Common myeloid progenitor, CD34-positive (primary cell): ENCODE measurements around the gene NPAS3.

ENCODE experiments used
- CTCF ChIA-PET: fragments of 350-600 bp; sonication (Branson Sonifier 250); formaldehyde crosslinking; loops from one replicate; lab custom pipeline; 2021; ENCODE audit warnings: antibody characterized with exemption; lab: Charles Lee
- POLR2A ChIA-PET: fragments of 350-600 bp; sonication (Branson Sonifier 250); formaldehyde crosslinking; loops from one replicate; lab custom pipeline; 2021; ENCODE audit warnings: antibody characterized with exemption; lab: Charles Lee
- DNase-seq, 3 donors: peaks; one replicate each; pipeline versions ENCODE4 v3.0.0 to v3.0.0-alpha.2; 2013
- H3K27ac ChIP-seq, 2 experiments: 1 replicate in 1 of 2; 2 replicates in 1 of 2; pipeline ENCODE4 v1.7.0; 2013; ENCODE audit warnings: inconsistent platforms in 2 of 2, low read length in 2 of 2, mild to moderate bottlenecking in 2 of 2, low read depth in 1 of 2, moderate library complexity in 1 of 2; ENCODE audit not compliant: severe bottlenecking in 2 of 2, insufficient read depth in 1 of 2, poor library complexity in 1 of 2
- H3K27me3 ChIP-seq, 5 experiments: replicated peaks in 2 of 5; 1 replicate in 3 of 5; 2 replicates in 2 of 5; pipeline versions ENCODE4 v1.6.1 to v1.7.0; 2013; ENCODE audit warnings: low read length in 4 of 5, mild to moderate bottlenecking in 2 of 5, moderate library complexity in 2 of 5, inconsistent platforms in 1 of 5; ENCODE audit not compliant: insufficient read depth in 5 of 5, control insufficient read depth in 4 of 5
- H3K36me3 ChIP-seq, 4 experiments: 1 replicate in 2 of 4; 2 replicates in 2 of 4; pipeline versions ENCODE4 v1.6.1 to v1.7.0; 2013; ENCODE audit warnings: low read length in 3 of 4, control low read depth in 1 of 4, mild to moderate bottlenecking in 1 of 4; ENCODE audit not compliant: control insufficient read depth in 4 of 4, insufficient read depth in 4 of 4
- H3K4me1 ChIP-seq, 4 experiments: 1 replicate in 3 of 4; 2 replicates in 1 of 4; pipeline versions ENCODE4 v1.6.1 to v1.7.1; 2013; ENCODE audit warnings: low read length in 3 of 4, mild to moderate bottlenecking in 3 of 4, control low read depth in 1 of 4, inconsistent platforms in 1 of 4, moderate library complexity in 1 of 4; ENCODE audit not compliant: control insufficient read depth in 4 of 4, insufficient read depth in 4 of 4; ENCODE audit errors: control extremely low read depth in 1 of 4
- H3K4me3 ChIP-seq, 7 experiments: 1 replicate in 4 of 7; 2 replicates in 3 of 7; pipeline versions ENCODE4 v1.5.1 to v1.7.0; 2013; ENCODE audit warnings: mild to moderate bottlenecking in 7 of 7, low read length in 6 of 7, moderate library complexity in 6 of 7, inconsistent platforms in 2 of 7, low read depth in 2 of 7, control low read depth in 1 of 7; ENCODE audit not compliant: insufficient read depth in 4 of 7, control insufficient read depth in 1 of 7; ENCODE audit errors: extremely low read depth in 1 of 7
- H3K9me3 ChIP-seq, 5 experiments: 1 replicate in 4 of 5; 2 replicates in 1 of 5; pipeline versions ENCODE4 v1.6.1 to v1.7.1; 2013; ENCODE audit warnings: low read length in 4 of 5, mild to moderate bottlenecking in 2 of 5, inconsistent platforms in 1 of 5, low read depth in 1 of 5, moderate library complexity in 1 of 5; ENCODE audit not compliant: control insufficient read depth in 4 of 5, insufficient read depth in 2 of 5; ENCODE audit errors: control extremely low read depth in 1 of 5
- WGBS: methylation state at CpG from one replicate; pipeline ENCODE4 v1.1.5; 2013; ENCODE audit not compliant: insufficient coverage; 5-methylcytosine and 5-hydroxymethylcytosine counted together

The NPAS3 gene

DNA sequence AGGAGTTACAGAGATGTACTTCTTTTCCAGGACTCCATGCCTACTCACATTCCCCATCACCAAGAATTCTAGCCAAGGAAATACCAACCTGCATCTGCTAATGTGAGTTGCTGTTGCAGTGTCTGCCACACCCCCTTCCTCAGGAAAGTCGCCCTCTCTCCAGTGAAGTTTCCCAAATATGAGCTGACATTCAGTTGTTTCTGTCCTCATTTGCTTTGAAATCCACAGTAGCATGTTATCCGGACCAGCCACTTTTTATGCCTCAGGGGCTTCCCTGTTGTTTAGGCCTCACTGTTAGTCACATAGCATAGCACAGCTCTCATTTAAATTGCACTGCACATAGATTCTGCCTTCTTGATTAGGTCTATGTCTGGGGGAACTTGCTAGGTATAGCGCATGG is 799.8 kb downstream of the NPAS3 start:
- H3K9me3 ChIP-seq, result peaks cover 0 to 7% (median 0%) of the 10 kb centered on the region in 5 experiments
- DNase-seq, result no peak
- no peaks in the 10 kb centered on the region for H3K36me3 ChIP-seq
- no peak overlapping the region for H3K27ac ChIP-seq
- CTCF ChIA-PET, result no interaction called here
- 100% methylated on average over 2 of the region's 3 CpGs for WGBS
- POLR2A ChIA-PET, result no interaction called here
- no peak overlapping the region for H3K4me3 ChIP-seq
- H3K4me1 ChIP-seq, result peaks cover 0 to 6% (median 2%) of the 10 kb centered on the region in 4 experiments
- H3K27me3 ChIP-seq, result no peaks in the 10 kb centered on the region

DNA sequence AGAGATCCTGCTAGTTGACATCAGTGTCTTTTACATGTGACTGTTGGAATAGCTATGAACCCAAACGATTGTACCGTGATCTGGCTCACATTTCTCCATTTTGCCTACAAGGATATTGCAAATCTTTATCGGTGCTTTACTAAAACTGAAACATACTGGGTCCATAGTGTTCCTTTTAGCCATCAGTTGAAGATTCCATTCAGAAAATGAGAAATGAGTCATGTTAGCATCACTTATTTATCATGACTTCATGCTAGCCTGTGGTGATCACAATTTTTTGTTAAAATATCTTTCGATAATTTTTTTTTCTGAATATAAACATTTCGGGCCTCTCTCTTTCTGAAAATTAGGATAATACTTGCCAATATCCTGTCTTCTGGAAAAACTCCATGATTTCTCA is 801.9 kb downstream of the NPAS3 start:
- H3K4me3 ChIP-seq, result no peak overlapping the region
- DNase-seq, result no peak
- CTCF ChIA-PET, result no interaction called here
- 97% methylated on average over 3 of the region's 5 CpGs for WGBS
- POLR2A ChIA-PET, result no interaction called here
- no peaks in the 10 kb centered on the region for H3K36me3 ChIP-seq
- H3K9me3 ChIP-seq, result peaks cover 0 to 13% (median 3%) of the 10 kb centered on the region in 5 experiments
- H3K27me3 ChIP-seq, result no peaks in the 10 kb centered on the region
- H3K27ac ChIP-seq, result no peak overlapping the region
- H3K4me1 ChIP-seq, result no peaks in the 10 kb centered on the region

DNA sequence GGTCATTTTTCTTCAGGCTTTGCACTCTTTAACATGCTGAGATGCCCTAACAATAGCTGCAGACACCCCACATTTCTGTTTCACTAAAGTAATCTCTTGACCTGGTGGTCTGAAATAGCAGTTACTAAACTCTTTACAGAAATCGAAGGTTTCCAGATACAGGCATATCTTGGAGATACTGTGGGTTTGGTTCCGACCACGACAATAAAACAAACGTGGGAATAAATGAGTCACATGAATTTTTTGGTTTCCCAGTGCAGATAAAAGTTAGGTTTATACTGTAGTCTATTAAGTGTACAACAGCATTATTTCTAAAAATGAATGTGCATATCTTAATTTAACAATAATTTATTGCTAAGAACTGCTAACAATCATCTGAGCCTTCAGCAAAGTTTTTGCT is 803.5 kb downstream of the NPAS3 start:
- WGBS, result 100% methylated on average over 3 of the region's 4 CpGs
- DNase-seq, result no peak
- Histone ChIP-seq H3K4me1 (no peaks in the 10 kb centered on the region), H3K4me3 (no peak overlapping the region), H3K36me3 (no peaks in the 10 kb centered on the region), H3K27me3 (no peaks in the 10 kb centered on the region), H3K27ac (no peak overlapping the region), H3K9me3 (peaks cover 0 to 13% (median 3%) of the 10 kb centered on the region in 5 experiments)
- ChIA-PET CTCF (no interaction called here), POLR2A (no interaction called here)

DNA sequence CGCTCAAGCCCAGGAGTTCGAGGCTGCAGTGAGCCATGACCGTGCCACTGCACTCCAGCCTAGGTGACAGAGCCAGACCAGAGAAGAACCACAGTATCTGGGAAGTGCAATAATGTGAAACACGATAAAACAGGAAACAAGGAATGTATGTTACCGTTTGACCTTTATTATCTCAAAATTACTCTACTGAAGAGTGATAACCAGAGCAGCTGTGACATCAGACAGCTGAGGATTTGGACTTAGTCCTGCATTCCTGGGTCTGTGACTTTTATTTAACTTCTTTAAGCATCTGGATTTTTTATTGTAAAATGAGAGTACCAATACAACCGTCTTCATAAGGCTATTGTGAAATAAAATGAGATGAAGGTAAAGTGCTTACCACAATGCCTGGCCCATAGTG is 806.5 kb downstream of the NPAS3 start:
- Histone ChIP-seq H3K36me3 (no peaks in the 10 kb centered on the region), H3K27ac (no peak overlapping the region), H3K9me3 (peaks cover 0 to 13% (median 3%) of the 10 kb centered on the region in 5 experiments), H3K4me1 (no peaks in the 10 kb centered on the region), H3K4me3 (no peak overlapping the region), H3K27me3 (no peaks in the 10 kb centered on the region)
- WGBS, result 93% methylated on average over 5 of the region's 6 CpGs
- DNase-seq, result no peak
- ChIA-PET POLR2A (no interaction called here), CTCF (no interaction called here)

DNA sequence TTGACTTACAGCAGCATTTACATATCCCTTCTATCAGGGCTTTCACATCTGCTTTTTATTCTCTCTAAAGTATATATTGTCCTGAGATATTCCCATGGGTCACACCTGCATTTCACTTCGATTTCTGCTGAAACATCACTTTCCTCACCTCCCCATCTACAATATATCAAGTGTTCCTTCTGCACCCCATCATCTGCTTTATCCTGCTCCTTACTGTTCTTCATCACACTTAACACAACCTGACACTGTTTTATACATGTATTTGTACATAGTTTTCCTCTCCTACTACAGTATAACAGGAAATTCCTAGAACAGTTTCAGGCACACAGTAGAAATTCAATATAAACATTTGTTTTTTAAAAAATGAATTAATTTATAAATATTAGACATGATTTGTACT is 809.1 kb downstream of the NPAS3 start:
- Histone ChIP-seq H3K27ac (no peak overlapping the region), H3K4me3 (no peak overlapping the region), H3K4me1 (no peaks in the 10 kb centered on the region), H3K36me3 (no peaks in the 10 kb centered on the region), H3K27me3 (no peaks in the 10 kb centered on the region), H3K9me3 (peaks cover 0 to 13% (median 2%) of the 10 kb centered on the region in 5 experiments)
- WGBS, result 100% methylated on average over 1 of the region's 1 CpG
- ChIA-PET POLR2A (no interaction called here), CTCF (no interaction called here)
- no peak for DNase-seq

DNA sequence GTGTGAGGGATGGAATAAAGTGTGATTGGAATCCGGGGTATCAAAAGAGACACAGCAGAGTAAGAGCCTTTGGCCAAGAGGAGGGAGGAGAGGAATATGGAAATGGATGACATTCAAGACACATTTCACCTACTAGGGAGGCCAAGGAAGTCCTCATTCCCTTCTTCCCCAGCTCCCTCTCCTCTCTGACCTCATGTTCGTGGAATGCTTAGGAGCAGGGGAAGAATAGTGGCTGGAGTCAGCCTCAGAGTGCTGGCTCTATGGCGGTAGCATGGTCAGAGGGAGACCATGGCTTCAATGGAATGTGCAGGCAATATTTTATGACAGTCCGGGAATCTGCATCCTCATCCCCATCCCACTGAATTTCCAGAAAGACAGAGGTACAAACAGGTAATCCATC is 815.6 kb downstream of the NPAS3 start:
- no peak overlapping the region for H3K27ac ChIP-seq
- CTCF ChIA-PET, result interaction anchor here (1.1 kb wide), 1 partner anchor 11 kb away, joined by 4 read pairs; no protein-coding TSS in a partner anchor
- H3K27me3 ChIP-seq, result no peaks in the 10 kb centered on the region
- H3K4me1 ChIP-seq, result no peaks in the 10 kb centered on the region
- DNase-seq, result no peak
- H3K9me3 ChIP-seq, result peaks cover 0 to 2% (median 0%) of the 10 kb centered on the region in 5 experiments
- WGBS, result 94% methylated on average over 3 of the region's 4 CpGs
- no peaks in the 10 kb centered on the region for H3K36me3 ChIP-seq
- POLR2A ChIA-PET, result no interaction called here
- no peak overlapping the region for H3K4me3 ChIP-seq

DNA sequence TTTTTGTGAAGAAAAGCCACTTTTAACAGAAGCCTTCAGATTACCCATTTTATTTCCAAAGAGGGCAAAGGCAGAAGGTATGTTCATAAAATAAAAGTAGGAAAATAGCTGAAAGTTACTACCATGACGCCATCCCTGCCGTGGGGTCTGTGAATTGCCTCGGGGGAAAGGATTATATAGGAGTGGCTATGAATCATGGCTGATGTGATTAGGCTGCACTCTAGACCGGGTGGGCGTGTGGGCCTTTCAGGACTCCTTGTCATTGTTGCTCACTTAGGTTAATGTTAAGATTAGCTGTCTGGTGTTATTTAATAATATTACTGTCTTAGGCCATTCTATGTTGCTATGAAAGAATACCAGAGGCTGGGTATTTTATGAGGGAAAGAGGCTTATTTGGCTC is 816.7 kb downstream of the NPAS3 start:
- POLR2A ChIA-PET, result no interaction called here
- WGBS, result 96% methylated on average over 5 of the region's 5 CpGs
- Histone ChIP-seq H3K4me3 (no peak overlapping the region), H3K27ac (no peak overlapping the region), H3K4me1 (no peaks in the 10 kb centered on the region), H3K9me3 (peaks cover 0 to 2% (median 0%) of the 10 kb centered on the region in 5 experiments), H3K27me3 (no peaks in the 10 kb centered on the region), H3K36me3 (no peaks in the 10 kb centered on the region)
- CTCF ChIA-PET, result interaction anchor here (1.4 kb wide), 1 partner anchor 37 kb away, joined by 3 read pairs; no protein-coding TSS in a partner anchor
- DNase-seq, result no peak
